ENCODE results near the gene IGFN1. TPM values are rescaled to one million over a fixed set of nuclear protein-coding genes. Genes with fewer than 3 reads are reported as not detected.

The IGFN1 gene
- total and polyA plus RNA-seq, 9 of the 15 experiments (the other 6 are each of a cell fraction or from before 2014, with no cell fraction given): 0.04 TPM; not detected in 8

DNA sequence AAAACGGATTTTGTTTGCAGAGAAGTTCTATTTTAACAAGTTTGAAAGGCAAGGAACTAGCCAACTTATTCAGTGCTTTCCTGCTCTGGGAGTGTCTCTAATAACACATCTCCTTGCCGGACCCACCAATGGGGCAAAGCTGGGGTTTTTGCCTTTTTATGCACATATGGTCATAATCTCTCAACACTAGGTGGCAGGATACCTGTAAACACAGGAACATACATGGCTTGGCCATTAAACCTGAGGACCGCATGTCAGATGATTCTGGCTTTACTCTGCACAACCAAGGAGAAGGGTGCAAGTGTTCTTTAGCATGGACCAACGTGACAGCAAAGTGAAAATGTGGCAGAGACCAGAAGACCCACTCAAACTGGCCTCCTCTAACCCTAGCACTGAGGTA, 41.2 kb upstream of the IGFN1 start:
- BruUV-seq (replicated peaks): no TSS peak
- FAIRE-seq: peak; percentile 94
- Histone ChIP-seq H3K27ac (ENCODE audit: extremely low read depth, low read depth, low read length) (no peak overlapping the region), H3K9me3 (replicated peaks; ENCODE audit: control insufficient read depth, insufficient read depth, low read depth, low read length) (no peaks in the 10 kb centered on the region), H2AFZ (ENCODE audit: low read depth, low read length) (no peak overlapping the region), H3K4me2 (ENCODE audit: insufficient read depth, low read length) (no peak overlapping the region), H3K9ac (ENCODE audit: insufficient read depth in 1 of 2, low read depth in 2 of 2, low read length in 2 of 2) (no peak overlapping the region), H4K20me1 (replicated peaks; ENCODE audit: control insufficient read depth, insufficient read depth, low read length) (peaks cover 6% of the 10 kb centered on the region; the same call in 1 of the 2 replicates), H3K9me1 (ENCODE audit: control insufficient read depth, insufficient read depth, low read length) (no peaks in the 10 kb centered on the region), H3K27me3 (ENCODE audit: control insufficient read depth in 2 of 2, insufficient read depth in 2 of 2, low read length in 2 of 2) (no peaks in the 10 kb centered on the region), H3K36me3 (ENCODE audit: control insufficient read depth, insufficient read depth, low read length) (peaks cover 84% of the 10 kb centered on the region), H3K79me2 (ENCODE audit: control insufficient read depth, insufficient read depth, low read length) (peaks cover 12% of the 10 kb centered on the region; the same call in 2 of the 3 replicates), H3K4me3 (no peak overlapping the region), H3K4me1 (replicated peaks in 1 of 2; ENCODE audit: control insufficient read depth in 2 of 2, insufficient read depth in 2 of 2, low read length in 2 of 2) (peaks cover 8 to 16% of the 10 kb centered on the region in 2 experiments; a peak in 4 of 5 replicates)
- ATAC-seq: peak; percentile 68
- in situ Hi-C loops (cut with MboI) (loop anchor here (5.0 kb wide), 1 partner anchor 68 kb away; no protein-coding TSS in a partner anchor), intact Hi-C loops (cut with micrococcal nuclease) (loop anchor here (1.0 kb wide), 2 partner anchors 36 to 74 kb away; no protein-coding TSS in a partner anchor)
- peak; percentile 66 to 72 (median 70) for DNase-seq (ENCODE audit: extremely low read depth in 1 of 4, low spot score in 3 of 4)
- CTCF ChIA-PET (ENCODE audit: low intra/inter-chr PET ratio): interaction anchor here (0.5 to 3.3 kb wide), 4 partner anchors 20 to 250 kb away, joined by 3 to 23 read pairs (median 13); partner anchors contain the start of gene LAD1
- POLR2A ChIA-PET: interaction anchor here (0.6 to 2.4 kb wide), 4 partner anchors 10 to 385 kb away, joined by 3 to 8 read pairs (median 3); no protein-coding TSS in a partner anchor
- WGBS (ENCODE audit: insufficient coverage, low coverage, missing lambda C conversion rate): 29% methylated on average over 4 of the region's 4 CpGs
- TF ChIP-seq MYC (IDR thresholded peaks at IDR 0.05; ENCODE audit: low read depth, low read length): 0 out of 2 replicates have a peak, but pooled peaks have one; percentile 51
- TF ChIP-seq MYC (CRISPR knock-in tag; IDR thresholded peaks at IDR 0.05; ENCODE audit: borderline replicate concordance, low read depth): no peak
- no peak for TF ChIP-seq MTF1 (CRISPR knock-in tag; IDR thresholded peaks at IDR 0.05; ENCODE audit: borderline replicate concordance)
- TF ChIP-seq BHLHE40 (IDR thresholded peaks at IDR 0.05; ENCODE audit: low read length): no peak
- TF ChIP-seq, protein P1, sequence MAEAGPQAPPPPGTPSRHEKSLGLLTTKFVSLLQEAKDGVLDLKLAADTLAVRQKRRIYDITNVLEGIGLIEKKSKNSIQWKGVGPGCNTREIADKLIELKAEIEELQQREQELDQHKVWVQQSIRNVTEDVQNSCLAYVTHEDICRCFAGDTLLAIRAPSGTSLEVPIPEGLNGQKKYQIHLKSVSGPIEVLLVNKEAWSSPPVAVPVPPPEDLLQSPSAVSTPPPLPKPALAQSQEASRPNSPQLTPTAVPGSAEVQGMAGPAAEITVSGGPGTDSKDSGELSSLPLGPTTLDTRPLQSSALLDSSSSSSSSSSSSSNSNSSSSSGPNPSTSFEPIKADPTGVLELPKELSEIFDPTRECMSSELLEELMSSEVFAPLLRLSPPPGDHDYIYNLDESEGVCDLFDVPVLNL (CRISPR knock-in tag; IDR thresholded peaks at IDR 0.05; ENCODE audit: low read depth): no peak; the same call in 1 of the 2 replicates
- TF ChIP-seq, protein P2, sequence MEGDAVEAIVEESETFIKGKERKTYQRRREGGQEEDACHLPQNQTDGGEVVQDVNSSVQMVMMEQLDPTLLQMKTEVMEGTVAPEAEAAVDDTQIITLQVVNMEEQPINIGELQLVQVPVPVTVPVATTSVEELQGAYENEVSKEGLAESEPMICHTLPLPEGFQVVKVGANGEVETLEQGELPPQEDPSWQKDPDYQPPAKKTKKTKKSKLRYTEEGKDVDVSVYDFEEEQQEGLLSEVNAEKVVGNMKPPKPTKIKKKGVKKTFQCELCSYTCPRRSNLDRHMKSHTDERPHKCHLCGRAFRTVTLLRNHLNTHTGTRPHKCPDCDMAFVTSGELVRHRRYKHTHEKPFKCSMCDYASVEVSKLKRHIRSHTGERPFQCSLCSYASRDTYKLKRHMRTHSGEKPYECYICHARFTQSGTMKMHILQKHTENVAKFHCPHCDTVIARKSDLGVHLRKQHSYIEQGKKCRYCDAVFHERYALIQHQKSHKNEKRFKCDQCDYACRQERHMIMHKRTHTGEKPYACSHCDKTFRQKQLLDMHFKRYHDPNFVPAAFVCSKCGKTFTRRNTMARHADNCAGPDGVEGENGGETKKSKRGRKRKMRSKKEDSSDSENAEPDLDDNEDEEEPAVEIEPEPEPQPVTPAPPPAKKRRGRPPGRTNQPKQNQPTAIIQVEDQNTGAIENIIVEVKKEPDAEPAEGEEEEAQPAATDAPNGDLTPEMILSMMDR (IDR thresholded peaks at IDR 0.05 in 2 of 3, conservative IDR thresholded peaks at IDR 0.05 in 1 of 3; ENCODE audit: insufficient read depth in 2 of 3, low read depth in 1 of 3, low read length in 3 of 3): peak; percentile 72 to 86 (median 77)
- no peak for TF ChIP-seq NFE2L1 (tag; IDR thresholded peaks at IDR 0.05; ENCODE audit: borderline replicate concordance, low read depth)
- TF ChIP-seq TCF3 (CRISPR knock-in tag; IDR thresholded peaks at IDR 0.05): no peak
- no peak for TF ChIP-seq RBM39 (optimal IDR thresholded peaks at IDR 0.05; ENCODE audit: low read depth, low read length)
- TF ChIP-seq HDAC3 (IDR thresholded peaks at IDR 0.05; ENCODE audit: borderline replicate concordance, partially characterized antibody): no peak
- TF ChIP-seq FOXJ2 (tag; IDR thresholded peaks at IDR 0.05): 0 out of 2 replicates have a peak, but pooled peaks have one; percentile 39
- no peak for TF ChIP-seq RBM34 (IDR thresholded peaks at IDR 0.05; ENCODE audit: borderline replicate concordance, insufficient read depth, low read length)
- TF ChIP-seq ARHGAP35 (IDR thresholded peaks at IDR 0.05; ENCODE audit: partially characterized antibody): no peak
- peak; percentile 70 to 83 for TF ChIP-seq RAD21 (CRISPR knock-in tag; conservative IDR thresholded peaks at IDR 0.05 in 1 of 2, IDR thresholded peaks at IDR 0.05 in 1 of 2)

All from K562 (cell line).